HEK293 (cell line): ENCODE data around the gene BCL7A.

Experiments
- CTCF ChIA-PET: fragments of 350-600 bp; formaldehyde crosslinking; extraction: SDS; loops from one replicate; lab custom pipeline; 2021; ENCODE audit warnings: antibody characterized with exemption; lab: Yijun Ruan, JAX
- POLR2A ChIA-PET: fragments of 300-600 bp; formaldehyde crosslinking; extraction: SDS; loops from one replicate; lab custom pipeline; 2020; ENCODE audit warnings: antibody characterized with exemption, inconsistent platforms; lab: Yijun Ruan, JAX
- H3K27ac ChIP-seq: fragments of 200-500 bp; sonication (Bioruptor generic); 2 replicates; pipeline ENCODE4 v1.5.1; 2014; ENCODE audit warnings: low read depth, low read length, control low read depth, inconsistent platforms; ENCODE audit errors: extremely low read depth
- H3K36me3 ChIP-seq, 2 experiments: fragments of 200-500 bp in 1 of 2; sonication (Bioruptor generic) in 1 of 2; 1 replicate in 1 of 2; 2 replicates in 1 of 2; pipeline ENCODE4 v1.5.1; 2014 to 2017; ENCODE audit warnings: inconsistent platforms in 2 of 2, low read length in 2 of 2; ENCODE audit not compliant: control insufficient read depth in 2 of 2, insufficient read depth in 1 of 2
- H3K4me1 ChIP-seq: fragments of 200-500 bp; sonication (Bioruptor generic); 2 replicates; pipeline ENCODE4 v1.5.1; 2014; ENCODE audit warnings: mild to moderate bottlenecking, low read length, inconsistent platforms; ENCODE audit not compliant: control insufficient read depth, insufficient read depth
- H3K4me3 ChIP-seq: 2 replicates; pipeline ENCODE4 v1.5.1; 2011; ENCODE audit warnings: low read depth, mild to moderate bottlenecking, control low read depth, low read length, moderate library complexity
- H3K9me3 ChIP-seq: fragments of 200-500 bp; sonication (Bioruptor generic); 2 replicates; pipeline ENCODE4 v1.5.1; 2014; ENCODE audit warnings: low read depth, low read length, inconsistent platforms; ENCODE audit not compliant: control insufficient read depth, insufficient read depth
- KLF16 ChIP-seq: fragments of 450-650 bp; formaldehyde crosslinking; IDR thresholded peaks from 2 replicates; pipeline ENCODE4 v1.5.1; 2017; ENCODE audit warnings: missing biosample characterization, missing genetic modification characterization
- KLF8 ChIP-seq: fragments of 450-650 bp; formaldehyde crosslinking; IDR thresholded peaks from 2 replicates; pipeline ENCODE4 v1.5.1; 2016; ENCODE audit warnings: missing biosample characterization, missing genetic modification characterization
- MEIS1 ChIP-seq: sonication (generic); formaldehyde crosslinking; IDR thresholded peaks from 2 replicates; pipeline ENCODE4 v1.8.1; 2022; ENCODE audit warnings: missing genetic modification reagents, mild to moderate bottlenecking, borderline replicate concordance
- PRDM2 ChIP-seq: fragments of 450-650 bp; formaldehyde crosslinking; IDR thresholded peaks from 2 replicates; pipeline ENCODE4 v1.5.1; 2016; ENCODE audit warnings: missing biosample characterization, missing genetic modification characterization, borderline replicate concordance
- ZBTB1 ChIP-seq: fragments of 450-650 bp; formaldehyde crosslinking; IDR thresholded peaks from 2 replicates; pipeline ENCODE4 v1.5.1; 2016; ENCODE audit warnings: missing biosample characterization, missing genetic modification characterization
- ZBTB44 ChIP-seq: fragments of 450-650 bp; IDR thresholded peaks from 2 replicates; pipeline ENCODE4 v1.5.1; 2018; ENCODE audit warnings: missing biosample characterization, mild to moderate bottlenecking, missing genetic modification characterization
- ZFP69B ChIP-seq: fragments of 450-650 bp; formaldehyde crosslinking; IDR thresholded peaks from 2 replicates; pipeline ENCODE4 v1.5.1; 2016; ENCODE audit warnings: missing biosample characterization, missing genetic modification characterization
- ZNF114 ChIP-seq: fragments of 450-650 bp; formaldehyde crosslinking; IDR thresholded peaks from 2 replicates; pipeline ENCODE4 v1.5.0; 2017; ENCODE audit warnings: missing biosample characterization, missing genetic modification characterization
- ZNF133 ChIP-seq: fragments of 450-650 bp; formaldehyde crosslinking; IDR thresholded peaks from 2 replicates; pipeline ENCODE4 v1.5.1; 2016; ENCODE audit warnings: missing biosample characterization, missing genetic modification characterization
- ZNF202 ChIP-seq: fragments of 450-650 bp; formaldehyde crosslinking; IDR thresholded peaks from 2 replicates; pipeline ENCODE4 v1.5.1; 2016; ENCODE audit warnings: missing biosample characterization, missing genetic modification characterization, borderline replicate concordance
- ZNF341 ChIP-seq: fragments of 450-650 bp; formaldehyde crosslinking; IDR thresholded peaks from 2 replicates; pipeline ENCODE4; 2016; ENCODE audit warnings: low read depth, missing biosample characterization, missing genetic modification characterization
- ZNF473 ChIP-seq: fragments of 450-650 bp; formaldehyde crosslinking; IDR thresholded peaks from 2 replicates; pipeline ENCODE4 v1.5.1; 2017; ENCODE audit warnings: missing biosample characterization, missing genetic modification characterization
- ZNF48 ChIP-seq: fragments of 450-650 bp; formaldehyde crosslinking; IDR thresholded peaks from 2 replicates; pipeline ENCODE4 v1.5.1; 2016; ENCODE audit warnings: missing biosample characterization, missing genetic modification characterization
- ZNF548 ChIP-seq: fragments of 450-650 bp; formaldehyde crosslinking; IDR thresholded peaks from 2 replicates; pipeline ENCODE4 v1.5.1; 2016; ENCODE audit warnings: missing biosample characterization, missing genetic modification characterization
- ZNF561 ChIP-seq: fragments of 450-650 bp; IDR thresholded peaks from 2 replicates; pipeline ENCODE4 v1.5.1; 2018; ENCODE audit warnings: missing biosample characterization, missing genetic modification characterization, borderline replicate concordance
- ZNF624 ChIP-seq: fragments of 450-650 bp; formaldehyde crosslinking; IDR thresholded peaks from 2 replicates; pipeline ENCODE4 v1.5.1; 2017; ENCODE audit warnings: missing biosample characterization, missing genetic modification characterization
- ZNF626 ChIP-seq: fragments of 450-650 bp; sonication (Bioruptor Pico); formaldehyde crosslinking; IDR thresholded peaks from 2 replicates; pipeline ENCODE4 v1.5.1; 2018; ENCODE audit warnings: missing biosample characterization, missing genetic modification characterization, inconsistent platforms
- ZNF645 ChIP-seq: fragments of 450-650 bp; formaldehyde crosslinking; IDR thresholded peaks from 2 replicates; pipeline ENCODE4; 2016; ENCODE audit warnings: missing biosample characterization, missing genetic modification characterization

The BCL7A gene

GRCh38 chr12:122059203-122059960, 37.7 kb downstream of the BCL7A start:
- Histone ChIP-seq H3K36me3 (peaks cover 24 to 66% of the 10 kb centered on the region in 2 experiments), H3K4me1 (peaks cover 15% of the 10 kb centered on the region), H3K9me3 (no peaks in the 10 kb centered on the region), H3K27ac (no peak overlapping the region), H3K4me3 (no peak overlapping the region)
- CTCF ChIA-PET = interaction anchor here (0.7 to 2.1 kb wide), 2 partner anchors 64 to 69 kb away, joined by 3 to 7 read pairs; no protein-coding TSS in a partner anchor
- TF ChIP-seq KLF8 (tag by site-specific recombination) (no peak), ZNF561 (tag by site-specific recombination) (no peak), ZNF341 (tag by site-specific recombination) (no peak), ZNF548 (tag by site-specific recombination) (no peak), ZFP69B (tag by site-specific recombination) (no peak), ZNF626 (tag by site-specific recombination) (no peak), MEIS1 (no peak), KLF16 (no peak), PRDM2 (no peak), ZBTB44 (tag by site-specific recombination) (no peak), ZNF624 (tag by site-specific recombination) (no peak), ZNF133 (tag by site-specific recombination) (no peak), ZNF473 (tag by site-specific recombination) (no peak), ZNF202 (tag by site-specific recombination) (no peak), ZNF114 (tag by site-specific recombination) (no peak), ZBTB1 (tag by site-specific recombination) (no peak), ZNF645 (tag by site-specific recombination) (no peak), ZNF48 (no peak)
- POLR2A ChIA-PET = no interaction called here
